Subcutaneous abdominal adipose tissue (tissue), 5 donors: ENCODE results near the gene PCDHA1.
A peak's percentile ranks its signal among the peaks of the same experiment; 100 is the strongest.
"Not testable (repeated sequence)": the region's sequence is repeated elsewhere in the genome, so short reads cannot be mapped to it uniquely, and the experiment has no call there.

Experiments
- H3K27ac ChIP-seq: one replicate; pipeline ENCODE4 v1.7.0; 2013; ENCODE audit warnings: low read depth, mild to moderate bottlenecking, inconsistent platforms, low read length, moderate library complexity
- H3K27me3 ChIP-seq, 5 donors: one replicate each; pipeline ENCODE4 v1.7.0; 2013; ENCODE audit warnings: low read length in 5 of 5, inconsistent platforms in 1 of 5; ENCODE audit not compliant: control insufficient read depth in 5 of 5, insufficient read depth in 4 of 5
- H3K36me3 ChIP-seq, 5 donors: one replicate each; pipeline ENCODE4 v1.7.0; 2013; ENCODE audit warnings: low read length in 5 of 5; ENCODE audit not compliant: control insufficient read depth in 5 of 5, insufficient read depth in 5 of 5
- H3K4me1 ChIP-seq, 5 donors: one replicate each; pipeline ENCODE4 v1.7.0; 2013; ENCODE audit warnings: low read length in 5 of 5, mild to moderate bottlenecking in 3 of 5, moderate library complexity in 1 of 5; ENCODE audit not compliant: control insufficient read depth in 5 of 5, insufficient read depth in 5 of 5
- H3K4me3 ChIP-seq, 5 donors: one replicate each; pipeline ENCODE4 v1.7.0; 2013; ENCODE audit warnings: low read length in 5 of 5, low read depth in 1 of 5
- H3K9ac ChIP-seq, 5 donors: one replicate each; pipeline ENCODE4 v1.7.0; 2013; ENCODE audit warnings: low read length in 5 of 5, mild to moderate bottlenecking in 4 of 5, moderate library complexity in 3 of 5
- H3K9me3 ChIP-seq, 5 donors: one replicate each; pipeline ENCODE4 v1.7.0; 2013; ENCODE audit warnings: low read length in 5 of 5; ENCODE audit not compliant: control insufficient read depth in 5 of 5
- donor health status: healthy.
- donor health status: healthy.
- donor health status: healthy.
- donor health status: healthy.
- donor health status: healthy.

PCDHA1 gene

DNA sequence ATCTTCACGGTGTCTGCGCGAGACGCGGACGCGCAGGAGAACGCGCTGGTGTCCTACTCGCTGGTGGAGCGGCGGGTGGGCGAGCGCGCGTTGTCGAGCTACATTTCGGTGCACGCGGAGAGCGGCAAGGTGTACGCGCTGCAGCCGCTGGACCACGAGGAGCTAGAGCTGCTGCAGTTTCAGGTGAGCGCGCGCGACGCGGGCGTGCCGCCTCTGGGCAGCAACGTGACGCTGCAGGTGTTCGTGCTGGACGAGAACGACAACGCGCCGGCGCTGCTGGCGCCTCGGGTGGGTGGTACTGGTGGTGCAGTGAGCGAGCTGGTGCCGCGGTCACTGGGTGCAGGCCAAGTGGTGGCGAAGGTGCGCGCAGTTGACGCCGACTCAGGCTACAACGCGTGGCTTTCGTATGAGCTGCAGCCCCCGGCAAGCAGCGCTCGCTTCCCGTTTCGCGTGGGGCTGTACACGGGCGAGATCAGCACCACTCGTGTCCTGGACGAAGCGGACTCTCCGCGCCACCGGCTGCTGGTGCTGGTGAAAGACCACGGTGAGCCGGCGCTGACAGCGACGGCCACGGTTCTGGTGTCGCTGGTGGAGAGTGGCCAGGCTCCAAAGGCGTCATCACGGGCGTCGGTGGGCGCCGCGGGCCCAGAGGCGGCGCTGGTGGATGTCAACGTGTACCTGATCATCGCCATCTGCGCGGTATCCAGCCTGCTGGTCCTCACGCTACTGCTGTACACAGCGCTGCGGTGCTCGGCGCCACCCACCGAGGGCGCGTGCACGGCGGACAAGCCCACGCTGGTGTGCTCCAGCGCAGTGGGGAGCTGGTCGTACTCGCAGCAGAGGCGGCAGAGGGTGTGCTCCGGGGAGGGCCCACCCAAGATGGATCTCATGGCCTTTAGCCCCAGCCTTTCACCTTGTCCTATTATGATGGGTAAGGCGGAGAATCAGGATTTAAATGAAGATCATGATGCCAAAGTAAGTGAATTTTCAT lies 43.9 kb downstream of the PCDHA1 start:
- not testable (repeated sequence) for H3K9ac ChIP-seq, H3K36me3 ChIP-seq, H3K27ac ChIP-seq, H3K4me1 ChIP-seq
- Histone ChIP-seq H3K4me3 (peak overlapping the region in 1 of 5 donors; percentile 22), H3K9me3 (peaks cover 2 to 26% (median 14%) of the 10 kb centered on the region in 5 donors), H3K27me3 (peaks cover 0 to 14% (median 2%) of the 10 kb centered on the region in 5 donors)

DNA sequence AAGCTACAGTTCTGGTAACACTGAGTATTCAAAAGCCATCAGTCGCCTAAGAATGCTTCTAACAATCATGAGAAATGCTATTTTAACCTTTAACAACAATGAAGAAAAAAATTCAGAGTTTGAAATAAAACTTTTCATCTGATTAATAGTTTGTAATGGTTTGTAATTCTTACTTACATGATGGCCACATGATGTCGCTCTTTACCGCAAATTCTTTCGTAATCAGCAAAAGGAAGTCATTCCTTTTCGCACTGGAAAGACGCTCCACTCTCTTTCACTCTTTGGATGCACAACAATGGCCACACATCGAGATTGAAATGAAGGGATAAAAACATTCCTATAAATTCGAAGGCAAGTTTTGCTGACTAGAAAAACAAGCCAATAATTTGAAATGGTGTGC lies 48.1 kb downstream of the PCDHA1 start, which contains the start of gene PCDHA7:
Gene PCDHA7 (plus strand): TSS at position 277 of the 400 bp plus-strand sequence. CDS start 115 bp downstream, at position 392.
- H3K9ac ChIP-seq = no peak within 1 kb of the TSS
- H3K27ac ChIP-seq = no peak within 1 kb of the TSS
- H3K9me3 ChIP-seq = peaks cover 2 to 28% (median 23%) of the 10 kb centered on the region in 5 donors
- H3K27me3 ChIP-seq = peaks cover 2 to 25% (median 7%) of the 10 kb centered on the region in 5 donors
- H3K4me3 ChIP-seq = peak within 1 kb of the TSS; percentile 4 to 54 (median 34)
- no peaks in the 10 kb centered on the region for H3K4me1 ChIP-seq
- no peaks in the 10 kb centered on the region for H3K36me3 ChIP-seq

DNA sequence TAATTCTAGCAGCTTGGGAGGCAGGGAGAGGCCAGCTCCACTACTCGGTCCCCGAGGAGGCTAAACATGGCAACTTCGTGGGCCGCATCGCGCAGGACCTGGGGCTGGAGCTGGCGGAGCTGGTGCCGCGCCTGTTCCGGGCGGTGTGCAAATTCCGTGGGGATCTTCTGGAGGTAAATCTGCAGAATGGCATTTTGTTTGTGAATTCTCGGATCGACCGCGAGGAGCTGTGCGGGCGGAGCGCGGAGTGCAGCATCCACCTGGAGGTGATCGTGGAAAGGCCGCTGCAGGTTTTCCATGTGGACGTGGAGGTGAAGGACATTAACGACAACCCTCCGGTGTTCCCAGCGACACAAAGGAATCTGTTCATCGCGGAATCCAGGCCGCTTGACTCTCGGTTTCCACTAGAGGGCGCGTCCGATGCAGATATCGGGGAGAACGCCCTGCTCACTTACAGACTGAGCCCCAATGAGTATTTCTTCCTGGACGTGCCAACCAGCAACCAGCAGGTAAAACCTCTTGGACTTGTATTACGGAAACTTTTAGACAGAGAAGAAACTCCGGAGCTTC lies 48.6 kb downstream of the PCDHA1 start:
- peaks cover 2 to 23% (median 7%) of the 10 kb centered on the region in 5 donors for H3K27me3 ChIP-seq
- not testable (repeated sequence) for H3K27ac ChIP-seq

DNA sequence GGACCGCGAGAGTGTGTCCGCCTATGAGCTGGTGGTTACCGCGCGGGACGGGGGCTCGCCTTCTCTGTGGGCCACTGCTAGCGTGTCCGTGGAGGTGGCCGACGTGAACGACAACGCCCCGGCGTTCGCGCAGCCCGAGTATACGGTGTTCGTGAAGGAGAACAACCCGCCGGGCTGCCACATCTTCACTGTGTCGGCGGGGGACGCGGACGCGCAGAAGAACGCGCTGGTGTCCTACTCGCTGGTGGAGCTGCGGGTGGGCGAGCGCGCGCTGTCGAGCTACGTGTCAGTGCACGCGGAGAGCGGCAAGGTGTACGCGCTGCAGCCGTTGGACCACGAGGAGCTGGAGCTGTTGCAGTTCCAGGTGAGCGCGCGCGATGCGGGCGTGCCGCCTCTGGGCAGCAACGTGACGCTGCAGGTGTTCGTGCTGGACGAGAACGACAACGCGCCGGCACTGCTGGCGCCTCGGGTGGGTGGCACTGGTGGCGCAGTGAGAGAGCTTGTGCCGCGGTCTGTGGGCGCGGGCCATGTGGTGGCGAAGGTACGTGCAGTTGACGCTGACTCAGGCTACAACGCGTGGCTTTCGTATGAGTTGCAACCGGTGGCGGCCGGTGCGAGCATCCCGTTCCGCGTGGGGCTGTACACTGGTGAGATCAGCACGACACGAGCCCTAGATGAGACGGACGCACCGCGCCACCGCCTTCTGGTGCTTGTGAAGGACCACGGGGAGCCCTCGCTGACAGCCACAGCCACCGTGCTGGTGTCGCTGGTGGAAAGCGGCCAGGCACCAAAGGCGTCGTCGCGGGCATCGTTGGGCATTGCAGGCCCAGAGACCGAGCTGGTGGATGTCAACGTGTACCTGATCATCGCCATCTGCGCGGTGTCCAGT lies 49.9 kb downstream of the PCDHA1 start:
- Histone ChIP-seq H3K36me3 (no peaks in the 10 kb centered on the region), H3K9ac (no peak overlapping the region), H3K9me3 (peaks cover 5 to 18% (median 14%) of the 10 kb centered on the region in 5 donors), H3K27me3 (peaks cover 2 to 19% (median 7%) of the 10 kb centered on the region in 5 donors), H3K4me1 (no peaks in the 10 kb centered on the region), H3K4me3 (peak overlapping the region in 1 of 5 donors; percentile 34), H3K27ac (no peak overlapping the region)

More for the DNA sequence above, 48.6 kb downstream of the PCDHA1 start:
- H3K9me3 ChIP-seq = peaks cover 2 to 25% (median 22%) of the 10 kb centered on the region in 5 donors
- H3K36me3 ChIP-seq, H3K4me1 ChIP-seq, H3K9ac ChIP-seq: not testable (repeated sequence)
- peak overlapping the region; percentile 4 to 54 (median 34) for H3K4me3 ChIP-seq

DNA sequence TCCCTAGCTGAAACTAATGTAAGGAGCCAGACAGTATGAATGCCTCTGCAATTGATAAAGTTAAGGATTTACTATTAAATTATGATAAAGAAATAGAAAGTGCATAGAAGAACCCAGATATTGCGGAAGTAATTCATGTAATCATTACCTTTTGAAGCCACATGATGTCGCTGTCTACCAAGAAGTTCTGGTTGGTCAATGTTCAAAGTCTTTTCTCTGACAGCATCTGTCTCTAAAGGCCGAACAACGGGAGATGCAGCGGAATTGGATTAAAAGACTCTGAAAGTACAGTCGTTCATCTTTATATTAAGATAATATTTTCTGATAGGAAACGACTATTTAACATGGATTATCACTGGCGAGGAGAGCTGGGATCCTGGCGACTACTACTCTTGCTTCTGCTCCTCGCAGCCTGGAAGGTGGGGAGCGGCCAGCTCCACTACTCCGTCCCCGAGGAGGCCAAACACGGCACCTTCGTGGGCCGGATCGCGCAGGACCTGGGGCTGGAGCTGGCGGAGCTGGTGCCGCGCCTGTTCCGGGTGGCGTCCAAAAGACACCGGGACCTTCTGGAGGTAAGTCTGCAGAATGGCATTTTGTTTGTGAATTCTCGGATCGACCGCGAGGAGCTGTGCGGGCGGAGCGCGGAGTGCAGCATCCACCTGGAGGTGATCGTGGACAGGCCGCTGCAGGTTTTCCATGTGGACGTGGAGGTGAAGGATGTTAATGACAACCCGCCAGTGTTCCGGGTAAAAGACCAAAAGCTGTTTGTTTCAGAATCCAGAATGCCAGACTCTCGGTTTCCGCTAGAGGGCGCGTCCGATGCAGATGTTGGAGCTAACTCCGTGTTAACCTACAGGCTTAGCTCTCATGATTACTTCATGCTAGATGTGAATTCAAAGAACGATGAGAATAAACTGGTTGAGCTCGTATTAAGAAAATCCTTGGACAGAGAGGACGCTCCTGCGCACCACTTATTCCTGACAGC lies 55.3 kb downstream of the PCDHA1 start, which contains the start of gene PCDHA8:
Gene PCDHA8 (plus strand): TSS at position 210 of the 985 bp plus-strand sequence. CDS start 135 bp downstream, at position 345.
- Histone ChIP-seq H3K4me3 (no peak within 1 kb of the TSS), H3K9me3 (peaks cover 5 to 26% (median 16%) of the 10 kb centered on the region in 5 donors), H3K36me3 (no peaks in the 10 kb centered on the region), H3K27me3 (peaks cover 0 to 6% (median under 1%) of the 10 kb centered on the region in 5 donors), H3K4me1 (no peaks in the 10 kb centered on the region), H3K27ac (no peak within 1 kb of the TSS), H3K9ac (no peak within 1 kb of the TSS)

DNA sequence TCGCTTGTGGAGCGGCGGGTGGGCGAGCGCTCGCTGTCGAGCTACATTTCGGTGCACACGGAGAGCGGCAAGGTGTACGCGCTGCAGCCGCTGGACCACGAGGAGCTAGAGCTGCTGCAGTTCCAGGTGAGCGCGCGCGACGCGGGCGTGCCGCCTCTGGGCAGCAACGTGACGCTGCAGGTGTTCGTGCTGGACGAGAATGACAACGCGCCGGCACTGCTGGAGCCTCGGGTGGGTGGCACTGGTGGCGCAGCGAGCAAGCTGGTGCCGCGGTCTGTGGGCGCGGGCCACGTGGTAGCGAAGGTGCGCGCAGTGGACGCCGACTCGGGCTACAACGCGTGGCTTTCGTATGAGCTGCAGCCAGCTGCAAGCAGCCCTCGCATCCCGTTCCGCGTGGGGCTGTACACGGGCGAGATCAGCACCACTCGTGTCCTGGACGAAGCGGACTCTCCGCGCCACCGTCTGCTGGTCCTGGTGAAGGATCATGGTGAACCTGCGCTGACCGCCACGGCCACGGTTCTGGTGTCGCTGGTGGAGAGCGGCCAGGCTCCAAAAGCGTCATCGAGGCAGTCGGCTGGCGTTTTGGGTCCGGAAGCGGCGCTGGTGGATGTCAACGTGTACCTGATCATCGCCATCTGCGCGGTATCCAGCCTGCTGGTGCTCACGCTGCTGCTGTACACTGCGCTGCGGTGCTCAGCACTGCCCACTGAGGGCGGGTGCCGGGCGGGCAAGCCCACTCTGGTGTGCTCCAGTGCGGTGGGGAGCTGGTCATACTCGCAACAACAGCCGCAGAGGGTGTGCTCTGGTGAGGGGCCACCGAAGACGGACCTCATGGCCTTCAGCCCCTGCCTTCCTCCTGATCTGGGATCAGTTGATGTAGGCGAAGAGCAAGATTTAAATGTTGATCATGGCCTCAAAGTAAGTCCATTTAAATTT lies 57.1 kb downstream of the PCDHA1 start:
- Histone ChIP-seq H3K27me3 (peaks cover 0 to 2% (median 0%) of the 10 kb centered on the region in 5 donors), H3K36me3 (no peaks in the 10 kb centered on the region), H3K27ac (no peak overlapping the region), H3K4me3 (no peak overlapping the region), H3K9me3 (peaks cover 5 to 24% (median 13%) of the 10 kb centered on the region in 5 donors), H3K4me1 (no peaks in the 10 kb centered on the region), H3K9ac (no peak overlapping the region)

DNA sequence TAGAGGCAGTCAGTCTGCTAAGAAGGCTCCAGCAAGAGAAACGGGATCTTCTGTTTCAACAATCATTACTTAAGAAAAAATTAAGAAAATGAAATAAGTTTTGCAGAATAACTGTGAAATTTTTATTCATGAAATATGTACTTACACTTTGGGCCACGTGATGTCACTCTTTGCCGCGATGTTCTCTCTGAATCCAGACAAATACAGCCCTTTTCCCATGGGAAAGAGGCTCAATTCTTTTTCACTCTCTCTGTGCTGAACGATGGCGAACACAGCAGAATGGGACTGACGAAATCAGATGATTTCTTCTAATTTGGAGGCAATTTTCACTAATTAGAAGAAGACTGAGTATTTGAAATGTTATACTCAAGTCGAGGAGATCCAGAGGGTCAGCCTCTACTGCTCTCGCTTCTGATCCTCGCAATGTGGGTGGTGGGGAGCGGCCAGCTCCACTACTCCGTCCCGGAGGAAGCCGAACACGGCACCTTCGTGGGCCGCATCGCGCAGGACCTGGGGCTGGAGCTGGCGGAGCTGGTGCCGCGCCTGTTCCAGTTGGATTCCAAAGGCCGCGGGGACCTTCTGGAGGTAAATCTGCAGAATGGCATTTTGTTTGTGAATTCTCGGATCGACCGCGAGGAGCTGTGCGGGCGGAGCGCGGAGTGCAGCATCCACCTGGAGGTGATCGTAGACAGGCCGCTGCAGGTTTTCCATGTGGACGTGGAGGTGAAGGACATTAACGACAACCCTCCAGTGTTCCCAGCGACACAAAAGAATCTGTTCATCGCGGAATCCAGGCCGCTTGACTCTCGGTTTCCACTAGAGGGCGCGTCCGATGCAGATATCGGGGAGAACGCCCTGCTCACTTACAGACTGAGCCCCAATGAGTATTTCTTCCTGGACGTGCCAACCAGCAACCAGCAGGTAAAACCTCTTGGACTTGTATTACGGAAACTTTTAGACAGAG lies 62.5 kb downstream of the PCDHA1 start, which contains the start of gene PCDHA9:
Gene PCDHA9 (plus strand): TSS at position 244 of the 964 bp plus-strand sequence. CDS start 114 bp downstream, at position 358.
- H3K27me3 ChIP-seq, H3K27ac ChIP-seq, H3K4me1 ChIP-seq, H3K9ac ChIP-seq, H3K36me3 ChIP-seq: not testable (repeated sequence)
- Histone ChIP-seq H3K9me3 (peaks cover under 1 to 19% (median 9%) of the 10 kb centered on the region in 5 donors), H3K4me3 (peak within 1 kb of the TSS in 1 of 5 donors; percentile 42)
